ENCODE measurements around the gene DLGAP4.

Gene DLGAP4

GRCh38 chr20:36308986-36309385 lies 2.8 kb downstream of the DLGAP4 start:
- no peak for DNase-seq

- no peak for DNase-seq
Measured at GRCh38 chr20:36309643-36310042, 3.5 kb downstream of the DLGAP4 start.

GRCh38 chr20:36310215-36310981 lies 4.3 kb downstream of the DLGAP4 start:
- DNase-seq = no peak

- no peak for DNase-seq
Measured at GRCh38 chr20:36311141-36311853, 5.2 kb downstream of the DLGAP4 start.

- DNase-seq = no peak
Measured at GRCh38 chr20:36311854-36312723, 6.0 kb downstream of the DLGAP4 start.

GRCh38 chr20:36312724-36313441 lies 6.7 kb downstream of the DLGAP4 start:
- DNase-seq = no peak

GRCh38 chr20:36313476-36313875 lies 7.3 kb downstream of the DLGAP4 start:
- DNase-seq = no peak

GRCh38 chr20:36313926-36314325 lies 7.8 kb downstream of the DLGAP4 start:
- DNase-seq = no peak

- DNase-seq = no peak
Measured at GRCh38 chr20:36314734-36315544, 8.8 kb downstream of the DLGAP4 start.

- no peak for DNase-seq
Measured at GRCh38 chr20:36315545-36316351, 9.6 kb downstream of the DLGAP4 start.

GRCh38 chr20:36317675-36318074 lies 11.5 kb downstream of the DLGAP4 start:
- DNase-seq = no peak

- DNase-seq = no peak
Measured at GRCh38 chr20:36318166-36318565, 12.0 kb downstream of the DLGAP4 start.

- DNase-seq = no peak
Measured at GRCh38 chr20:36319356-36320260, 13.5 kb downstream of the DLGAP4 start.

GRCh38 chr20:36320261-36320897 lies 14.2 kb downstream of the DLGAP4 start:
- DNase-seq = no peak

GRCh38 chr20:36320898-36321695 lies 15.0 kb downstream of the DLGAP4 start:
- no peak for DNase-seq

GRCh38 chr20:36322131-36322530 lies 16.0 kb downstream of the DLGAP4 start:
- no peak for DNase-seq

GRCh38 chr20:36330091-36330490 lies 24.0 kb downstream of the DLGAP4 start:
- no peak for DNase-seq

GRCh38 chr20:36331209-36331608 lies 25.1 kb downstream of the DLGAP4 start:
- DNase-seq = no peak

Measured in CD4-positive, alpha-beta T cell treated with Interleukin-10 for 1 hour (primary cell).